ENCODE measurements around the gene CDC37.

DNA sequence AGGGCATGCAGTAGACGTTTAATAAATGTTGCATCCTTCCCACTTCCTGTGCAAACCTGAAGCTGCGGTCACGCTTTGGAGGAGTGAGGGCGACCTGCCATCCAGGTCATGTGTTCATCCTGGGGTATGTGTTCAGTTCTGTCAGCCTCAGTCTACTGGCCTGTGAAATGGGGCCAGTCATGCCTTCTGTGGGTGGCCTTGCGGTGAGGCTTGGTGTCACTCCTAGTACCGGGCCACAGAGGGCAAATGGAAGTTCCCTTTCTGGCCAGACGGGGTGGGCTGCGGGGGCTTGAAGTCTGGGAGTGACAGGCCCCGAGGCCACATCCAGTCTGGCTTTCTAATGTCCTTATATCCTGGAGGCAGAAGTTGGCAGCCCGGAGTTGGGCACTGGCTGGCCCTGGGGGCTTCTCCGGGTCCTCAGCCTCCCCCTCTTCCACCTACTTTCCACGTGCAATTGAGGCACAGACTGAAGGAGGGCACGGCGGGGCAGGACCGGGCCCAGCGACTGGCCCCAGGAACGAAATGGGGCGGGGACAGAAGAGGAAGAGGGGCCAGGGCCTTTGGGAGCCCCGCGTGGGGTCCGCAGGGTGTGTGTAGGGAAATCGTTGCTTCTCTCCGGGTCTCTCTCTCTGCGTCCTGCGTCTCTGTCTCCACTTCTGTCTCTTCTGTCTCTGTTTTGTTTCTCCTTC lies 28.1 kb upstream of the CDC37 start:
- TF ChIP-seq, protein P1, sequence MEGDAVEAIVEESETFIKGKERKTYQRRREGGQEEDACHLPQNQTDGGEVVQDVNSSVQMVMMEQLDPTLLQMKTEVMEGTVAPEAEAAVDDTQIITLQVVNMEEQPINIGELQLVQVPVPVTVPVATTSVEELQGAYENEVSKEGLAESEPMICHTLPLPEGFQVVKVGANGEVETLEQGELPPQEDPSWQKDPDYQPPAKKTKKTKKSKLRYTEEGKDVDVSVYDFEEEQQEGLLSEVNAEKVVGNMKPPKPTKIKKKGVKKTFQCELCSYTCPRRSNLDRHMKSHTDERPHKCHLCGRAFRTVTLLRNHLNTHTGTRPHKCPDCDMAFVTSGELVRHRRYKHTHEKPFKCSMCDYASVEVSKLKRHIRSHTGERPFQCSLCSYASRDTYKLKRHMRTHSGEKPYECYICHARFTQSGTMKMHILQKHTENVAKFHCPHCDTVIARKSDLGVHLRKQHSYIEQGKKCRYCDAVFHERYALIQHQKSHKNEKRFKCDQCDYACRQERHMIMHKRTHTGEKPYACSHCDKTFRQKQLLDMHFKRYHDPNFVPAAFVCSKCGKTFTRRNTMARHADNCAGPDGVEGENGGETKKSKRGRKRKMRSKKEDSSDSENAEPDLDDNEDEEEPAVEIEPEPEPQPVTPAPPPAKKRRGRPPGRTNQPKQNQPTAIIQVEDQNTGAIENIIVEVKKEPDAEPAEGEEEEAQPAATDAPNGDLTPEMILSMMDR (IDR thresholded peaks at IDR 0.05): no peak
- TF ChIP-seq POLR2A (IDR thresholded peaks at IDR 0.05): no peak

Data from breast epithelium (tissue), 3 donors.